PFSK-1 (cell line): ENCODE data around the gene GMDS.

Experiments used
- FOXP2 ChIP-seq: optimal IDR thresholded peaks from 2 replicates; pipeline ENCODE3; 2011; ENCODE audit warnings: borderline replicate concordance, control low read depth, inconsistent platforms; ENCODE audit not compliant: insufficient read depth; ENCODE audit errors: extremely low read length, extremely low read depth
- POLR2AphosphoS5 ChIP-seq: IDR thresholded peaks from 2 replicates; pipeline ENCODE4 v1.6.1; 2012; ENCODE audit warnings: low read depth, mild to moderate bottlenecking, control low read depth, low read length, moderate library complexity
- SIN3A ChIP-seq: IDR thresholded peaks from 2 replicates; pipeline ENCODE4 v1.6.1; 2012; ENCODE audit warnings: mild to moderate bottlenecking, low read length, moderate library complexity, borderline replicate concordance; ENCODE audit not compliant: insufficient read depth
- TAF1 ChIP-seq: IDR thresholded peaks from 2 replicates; pipeline ENCODE4 v1.6.1; 2012; ENCODE audit warnings: low read length, control low read depth, borderline replicate concordance; ENCODE audit not compliant: insufficient read depth

DNA sequence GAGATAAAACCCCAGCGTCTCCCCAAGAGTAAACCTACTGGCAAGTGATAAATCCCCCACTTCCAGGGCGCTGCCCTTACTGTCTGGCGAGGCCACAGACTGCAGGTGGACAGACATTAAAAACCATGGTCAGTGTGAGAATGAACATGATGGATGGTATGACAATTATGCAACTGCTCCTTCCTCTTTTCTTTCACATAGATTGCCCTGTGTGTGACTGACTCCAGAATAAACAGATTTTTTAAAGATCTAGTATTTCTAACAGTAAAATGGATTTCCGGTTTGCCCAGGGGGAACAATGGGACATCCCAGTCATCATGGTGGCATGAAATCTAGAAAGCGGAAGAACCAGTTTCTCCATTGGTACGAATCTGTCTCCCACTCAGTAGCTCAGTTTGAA lies 482.0 kb downstream of the GMDS start:
- TF ChIP-seq SIN3A, result no peak
- TF ChIP-seq TAF1, result no peak
- no peak for TF ChIP-seq POLR2AphosphoS5
- TF ChIP-seq FOXP2, result no peak
